GM21723 (cell line): Measurements from ENCODE around the gene TOM1.

Source experiments
- ATAC-seq: cut with Tn5 transposase; IDR thresholded peaks from one replicate; pipeline ENCODE4 v1.9.1; 2021; ENCODE audit warnings: mild to moderate bottlenecking, moderate library complexity; ENCODE audit not compliant: unreplicated experiment

TOM1 gene

GRCh38 chr22:35299673-35300499 is at the start of gene TOM1:
TOM1 (plus strand) TSS chr22:35299894; CDS start chr22:35299929, 35 bp downstream.
- peak; percentile 93 for ATAC-seq

GRCh38 chr22:35250156-35250555 is 49.5 kb upstream of the TOM1 start:
- no peak for ATAC-seq

- no peak for ATAC-seq
Observed at GRCh38 chr22:35253946-35254345, 45.7 kb upstream of the TOM1 start.

GRCh38 chr22:35257002-35257320 is 42.7 kb upstream of the TOM1 start:
- peak; percentile 32 for ATAC-seq

- peak; percentile 83 for ATAC-seq
Observed at GRCh38 chr22:35257321-35258190, 42.1 kb upstream of the TOM1 start, which contains the start of gene HMGXB4. HMGXB4 (plus strand) TSS chr22:35257493; CDS start chr22:35262391, 4,898 bp downstream.

GRCh38 chr22:35258191-35258988 is 41.3 kb upstream of the TOM1 start:
- ATAC-seq: peak; percentile 6

GRCh38 chr22:35264986-35265385 is 34.7 kb upstream of the TOM1 start:
- ATAC-seq: no peak

GRCh38 chr22:35266277-35266676 is 33.4 kb upstream of the TOM1 start:
- ATAC-seq: no peak

- no peak for ATAC-seq
Observed at GRCh38 chr22:35269630-35270029, 30.1 kb upstream of the TOM1 start.

- ATAC-seq: no peak
Observed at GRCh38 chr22:35274154-35274871, 25.4 kb upstream of the TOM1 start.

- no peak for ATAC-seq
Observed at GRCh38 chr22:35275580-35275979, 24.1 kb upstream of the TOM1 start.

- no peak for ATAC-seq
Observed at GRCh38 chr22:35276019-35276418, 23.7 kb upstream of the TOM1 start.

GRCh38 chr22:35288116-35288515 is 11.6 kb upstream of the TOM1 start:
- ATAC-seq: no peak

GRCh38 chr22:35292786-35293185 is 6.9 kb upstream of the TOM1 start:
- no peak for ATAC-seq

- no peak for ATAC-seq
Observed at GRCh38 chr22:35296051-35296450, 3.6 kb upstream of the TOM1 start.

GRCh38 chr22:35299217-35299672 is 449 bp upstream of the TOM1 start:
- peak; percentile 11 for ATAC-seq

- no peak for ATAC-seq
Observed at GRCh38 chr22:35301372-35301874, 1.7 kb downstream of the TOM1 start.

- ATAC-seq: no peak
Observed at GRCh38 chr22:35303029-35303624, 3.4 kb downstream of the TOM1 start.

- ATAC-seq: no peak
Observed at GRCh38 chr22:35305525-35306070, 5.9 kb downstream of the TOM1 start.
